DOHH2 (cell line): ENCODE results near the gene ESF1.

ENCODE experiments used
- H3F3A ChIP-seq: fragments of 200-600 bp; sonication (generic), shearing (Covaris generic); 2 replicates; pipeline ENCODE4 v1.6.0; 2016; ENCODE audit warnings: antibody characterized with exemption, mild to moderate bottlenecking; ENCODE audit not compliant: control insufficient read depth, insufficient read depth
- H3K27ac ChIP-seq: fragments of 200-600 bp; sonication (generic); 2 replicates; pipeline ENCODE4 v1.5.1; 2014; ENCODE audit warnings: low read depth, mild to moderate bottlenecking, low read length, moderate library complexity
- H3K27me3 ChIP-seq: fragments of 200-600 bp; sonication (generic); 2 replicates; pipeline ENCODE4 v1.6.1; 2014; ENCODE audit warnings: mild to moderate bottlenecking, low read length, mixed read lengths; ENCODE audit not compliant: control insufficient read depth
- H3K36me3 ChIP-seq: fragments of 200-600 bp; sonication (generic); 2 replicates; pipeline ENCODE4 v1.6.1; 2014; ENCODE audit warnings: mild to moderate bottlenecking, low read length, moderate library complexity, mixed read lengths; ENCODE audit not compliant: control insufficient read depth
- H3K4me1 ChIP-seq: fragments of 200-600 bp; sonication (generic); 2 replicates; pipeline ENCODE4 v1.6.1; 2014; ENCODE audit warnings: mild to moderate bottlenecking, low read length, mixed read lengths; ENCODE audit not compliant: control insufficient read depth
- H3K4me2 ChIP-seq: fragments of 200-600 bp; sonication (generic); 2 replicates; pipeline ENCODE4 v1.6.0; 2014; ENCODE audit warnings: mild to moderate bottlenecking, low read length, moderate library complexity
- H3K4me3 ChIP-seq: fragments of 200-600 bp; sonication (generic); 2 replicates; pipeline ENCODE4 v1.5.1; 2014; ENCODE audit warnings: mild to moderate bottlenecking, low read length, mixed read lengths
- H3K79me2 ChIP-seq: fragments of 200-600 bp; sonication (generic); 2 replicates; pipeline ENCODE4 v1.6.1; 2014; ENCODE audit warnings: mild to moderate bottlenecking, low read length, mixed read lengths; ENCODE audit not compliant: control insufficient read depth
- H3K9me2 ChIP-seq: fragments of 200-600 bp; sonication (generic); replicated peaks from 2 replicates; pipeline ENCODE4 v1.6.1; 2014; ENCODE audit warnings: mild to moderate bottlenecking, low read length, mixed read lengths; ENCODE audit not compliant: control insufficient read depth
- H3K9me3 ChIP-seq: fragments of 200-600 bp; sonication (generic); 2 replicates; pipeline ENCODE4 v1.6.1; 2014; ENCODE audit warnings: antibody characterized with exemption, low read length, mixed read lengths; ENCODE audit not compliant: control insufficient read depth, insufficient read depth
- H4K20me1 ChIP-seq: fragments of 200-600 bp; sonication (generic); 2 replicates; pipeline ENCODE4 v1.6.0; 2014; ENCODE audit warnings: low read depth, mild to moderate bottlenecking, antibody characterized with exemption, low read length, moderate library complexity; ENCODE audit not compliant: control insufficient read depth, insufficient read depth
- EZH2phosphoT487 ChIP-seq: fragments of 200-600 bp; sonication (generic); IDR thresholded peaks from 2 replicates; pipeline ENCODE4 v1.6.1; 2017; ENCODE audit warnings: borderline replicate concordance, mild to moderate bottlenecking, antibody characterized with exemption, low read length, moderate library complexity, mixed read lengths
- TF ChIP-seq, protein P1 (sequence below): fragments of 200-600 bp; sonication (generic); IDR thresholded peaks from one replicate; pipeline ENCODE4 v1.5.1; 2014; ENCODE audit warnings: antibody characterized with exemption, mild to moderate bottlenecking, low read depth, low read length; ENCODE audit not compliant: poor library complexity, severe bottlenecking

ESF1 gene

DNA sequence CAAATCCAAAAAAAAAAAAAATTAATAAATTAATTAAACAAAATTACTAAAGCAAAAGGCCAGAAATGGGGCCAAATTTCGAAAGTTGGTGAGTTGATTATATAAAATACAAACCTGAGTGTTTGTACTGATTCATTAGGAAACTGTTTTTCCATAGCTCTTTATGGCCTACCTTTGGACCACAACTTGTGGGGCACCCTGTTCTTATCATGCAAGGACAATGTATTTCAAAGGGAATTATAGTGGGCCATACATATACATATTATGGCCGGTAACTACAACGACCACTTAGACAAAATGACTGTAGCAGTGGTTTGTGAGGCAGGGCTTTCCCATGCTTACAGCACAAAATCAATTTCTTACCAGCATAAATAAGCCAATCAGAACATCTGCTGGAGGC lies 69.5 kb downstream of the ESF1 start:
- Histone ChIP-seq H3K4me1 (no peaks in the 10 kb centered on the region), H3K4me2 (no peak overlapping the region), H3K4me3 (no peak overlapping the region), H3K9me3 (no peaks in the 10 kb centered on the region), H3F3A (no peaks in the 10 kb centered on the region; the same call in 1 of the 2 replicates), H3K27me3 (no peaks in the 10 kb centered on the region), H3K9me2 (no peaks in the 10 kb centered on the region), H3K79me2 (no peaks in the 10 kb centered on the region), H4K20me1 (no peaks in the 10 kb centered on the region), H3K27ac (no peak overlapping the region), H3K36me3 (peaks cover 32% of the 10 kb centered on the region)
- no peak for TF ChIP-seq EZH2phosphoT487
- TF ChIP-seq, protein P1, sequence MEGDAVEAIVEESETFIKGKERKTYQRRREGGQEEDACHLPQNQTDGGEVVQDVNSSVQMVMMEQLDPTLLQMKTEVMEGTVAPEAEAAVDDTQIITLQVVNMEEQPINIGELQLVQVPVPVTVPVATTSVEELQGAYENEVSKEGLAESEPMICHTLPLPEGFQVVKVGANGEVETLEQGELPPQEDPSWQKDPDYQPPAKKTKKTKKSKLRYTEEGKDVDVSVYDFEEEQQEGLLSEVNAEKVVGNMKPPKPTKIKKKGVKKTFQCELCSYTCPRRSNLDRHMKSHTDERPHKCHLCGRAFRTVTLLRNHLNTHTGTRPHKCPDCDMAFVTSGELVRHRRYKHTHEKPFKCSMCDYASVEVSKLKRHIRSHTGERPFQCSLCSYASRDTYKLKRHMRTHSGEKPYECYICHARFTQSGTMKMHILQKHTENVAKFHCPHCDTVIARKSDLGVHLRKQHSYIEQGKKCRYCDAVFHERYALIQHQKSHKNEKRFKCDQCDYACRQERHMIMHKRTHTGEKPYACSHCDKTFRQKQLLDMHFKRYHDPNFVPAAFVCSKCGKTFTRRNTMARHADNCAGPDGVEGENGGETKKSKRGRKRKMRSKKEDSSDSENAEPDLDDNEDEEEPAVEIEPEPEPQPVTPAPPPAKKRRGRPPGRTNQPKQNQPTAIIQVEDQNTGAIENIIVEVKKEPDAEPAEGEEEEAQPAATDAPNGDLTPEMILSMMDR: no peak

DNA sequence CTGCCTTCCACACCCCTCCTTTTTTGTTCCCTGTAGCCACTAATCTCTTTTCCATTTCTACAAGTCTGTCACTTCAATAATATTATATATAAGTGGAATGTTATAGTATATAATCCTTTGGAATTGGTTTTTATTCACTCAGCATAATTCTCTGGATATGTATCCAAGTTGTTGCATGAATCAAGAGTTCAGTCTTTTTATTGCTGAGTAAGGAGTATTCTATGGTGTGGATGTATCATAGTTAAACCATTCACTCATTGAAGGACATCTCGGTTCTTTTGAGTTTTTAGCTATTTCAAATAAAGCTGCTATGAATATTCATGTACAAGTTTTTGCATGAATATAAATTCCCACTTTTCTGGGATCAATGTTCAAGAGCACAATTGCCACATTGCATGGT lies 76.5 kb downstream of the ESF1 start:
- H3K4me1 ChIP-seq: no peaks in the 10 kb centered on the region
- no peak for TF ChIP-seq EZH2phosphoT487
- TF ChIP-seq, protein P1: no peak
- H3K4me2 ChIP-seq: no peak overlapping the region
- no peak overlapping the region for H3K4me3 ChIP-seq
- no peaks in the 10 kb centered on the region for H4K20me1 ChIP-seq
- H3K27me3 ChIP-seq: no peaks in the 10 kb centered on the region
- no peaks in the 10 kb centered on the region for H3K9me3 ChIP-seq
- H3K79me2 ChIP-seq: no peaks in the 10 kb centered on the region
- H3F3A ChIP-seq: no peaks in the 10 kb centered on the region; the same call in 1 of the 2 replicates
- no peaks in the 10 kb centered on the region for H3K36me3 ChIP-seq
- H3K27ac ChIP-seq: no peak overlapping the region
- H3K9me2 ChIP-seq: no peaks in the 10 kb centered on the region

DNA sequence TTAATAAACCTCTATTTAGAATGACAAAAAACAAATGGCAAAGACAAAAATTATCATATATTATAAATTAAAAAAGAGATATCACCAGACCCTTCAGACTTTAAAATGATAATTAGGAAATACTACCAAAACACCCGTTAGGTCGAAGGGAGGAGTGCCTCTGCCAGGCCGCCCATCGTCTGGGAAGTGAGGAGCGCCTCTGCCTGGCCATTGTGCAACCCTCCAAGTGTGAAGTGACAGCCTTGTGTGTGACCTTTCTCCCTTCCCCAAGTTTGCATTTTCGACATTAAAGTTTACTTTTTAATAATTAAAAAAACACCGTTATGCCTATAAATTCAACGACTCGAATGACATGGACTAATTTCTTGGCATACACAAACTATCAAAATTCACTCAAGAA lies 81.5 kb downstream of the ESF1 start:
- Histone ChIP-seq H3K4me3 (no peak overlapping the region), H3K27me3 (no peaks in the 10 kb centered on the region), H3K9me3 (no peaks in the 10 kb centered on the region), H3K79me2 (no peaks in the 10 kb centered on the region), H3K4me1 (no peaks in the 10 kb centered on the region), H3K9me2 (no peaks in the 10 kb centered on the region), H3K27ac (no peak overlapping the region), H3F3A (no peaks in the 10 kb centered on the region), H3K4me2 (no peak overlapping the region), H3K36me3 (no peaks in the 10 kb centered on the region), H4K20me1 (no peaks in the 10 kb centered on the region)
- no peak for TF ChIP-seq EZH2phosphoT487
- TF ChIP-seq, protein P1: no peak

DNA sequence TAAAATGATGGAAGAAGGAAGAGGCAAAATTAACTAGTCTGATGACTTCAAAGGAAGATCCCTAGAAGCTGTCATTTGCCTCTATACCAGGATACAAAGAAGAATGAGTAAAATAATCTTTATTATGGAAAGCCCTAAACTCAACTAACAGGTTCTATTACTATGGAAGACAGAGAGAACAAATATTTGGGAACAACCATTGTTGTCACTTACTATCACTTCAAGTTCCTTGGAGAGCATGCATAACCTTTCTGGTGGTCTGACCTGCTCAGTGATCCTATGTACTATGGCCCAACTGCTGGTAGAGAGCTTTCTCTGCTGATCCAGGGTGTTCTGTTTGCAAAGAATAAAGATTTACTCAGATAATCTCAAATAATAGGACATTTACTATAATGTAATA lies 83.2 kb downstream of the ESF1 start:
- Histone ChIP-seq H3F3A (no peaks in the 10 kb centered on the region), H3K4me2 (no peak overlapping the region), H3K4me3 (no peak overlapping the region), H4K20me1 (no peaks in the 10 kb centered on the region), H3K4me1 (no peaks in the 10 kb centered on the region), H3K27me3 (no peaks in the 10 kb centered on the region), H3K9me2 (no peaks in the 10 kb centered on the region), H3K79me2 (no peaks in the 10 kb centered on the region), H3K9me3 (no peaks in the 10 kb centered on the region), H3K27ac (no peak overlapping the region), H3K36me3 (no peaks in the 10 kb centered on the region)
- no peak for TF ChIP-seq EZH2phosphoT487
- TF ChIP-seq, protein P1: no peak
